Uterus (tissue), 4 donors: ENCODE data around the gene KCNMA1. TPM values are rescaled to one million over a fixed set of nuclear protein-coding genes. Genes with fewer than 3 reads are reported as not detected.

Experiments used
- DNase-seq, 2 donors: peaks; one replicate each; pipeline ENCODE4 v3.0.0-alpha.2; 2019 to 2020
- H3K27ac ChIP-seq, 2 donors: fragments of 200-600 bp; sonication (generic); 1 replicate in 1 of 2; 2 replicates in 1 of 2; pipeline ENCODE4 v1.5.1; 2016 to 2018
- H3K27me3 ChIP-seq, 2 donors: fragments of 200-600 bp; sonication (generic); one replicate each; pipeline ENCODE4 v1.5.1; 2018 to 2019; ENCODE audit warnings: control low read depth in 1 of 2
- H3K36me3 ChIP-seq, 2 donors: fragments of 200-600 bp; sonication (generic); one replicate each; pipeline ENCODE4 v1.5.1; 2019; ENCODE audit warnings: control low read depth in 1 of 2
- H3K4me1 ChIP-seq, 2 donors: fragments of 200-600 bp; sonication (generic); one replicate each; pipeline ENCODE4 v1.5.1; 2018 to 2019; ENCODE audit warnings: control low read depth in 1 of 2
- H3K4me3 ChIP-seq, 2 donors: fragments of 200-600 bp; sonication (generic); 1 replicate in 1 of 2; 2 replicates in 1 of 2; pipeline ENCODE4 v1.5.1; 2018 to 2019; ENCODE audit warnings: mild to moderate bottlenecking in 1 of 2
- H3K9me3 ChIP-seq, 2 donors: fragments of 200-600 bp; sonication (generic); one replicate each; pipeline ENCODE4 v1.5.1; 2019; ENCODE audit warnings: control low read depth in 1 of 2
- CTCF ChIP-seq, 4 experiments: fragments of 200-600 bp in 2 of 4; fragments of 450-650 bp in 2 of 4; sonication (generic) in 2 of 4; IDR thresholded peaks; one replicate each; pipeline ENCODE4 v1.5.1; 2016 to 2019; ENCODE audit warnings: antibody characterized with exemption in 4 of 4, mild to moderate bottlenecking in 2 of 4, moderate library complexity in 1 of 4
- POLR2A ChIP-seq, 2 donors: fragments of 450-650 bp; IDR thresholded peaks; one replicate each; pipeline ENCODE4 v1.6.1; 2016; ENCODE audit warnings: antibody characterized with exemption in 2 of 2, mild to moderate bottlenecking in 1 of 2, moderate library complexity in 1 of 2
- intact Hi-C: fragments of 100-400 bp; cut with DNase I; formaldehyde crosslinking; loops from one replicate; pipeline ENCODE4 v1.15.1; 2023; ENCODE audit warnings: low total_unique reads
- total RNA-seq, 4 donors: library from RNA; depleted of rRNA in 3 of 4; stranded (reverse); fragments of >200 nt in 3 of 4; gene quantifications; one replicate each; pipeline versions ENCODE4 v1.1.0 to v1.2.4, GENCODE V29; 2014 to 2023
- donor health status: DM: yes; HTN: yes; CAD: no.

The KCNMA1 gene
- total RNA-seq, 4 donors from 2014 or later, result 86.2 to 236 (median 164) TPM

- Histone ChIP-seq H3K27me3 (no peaks in the 10 kb centered on the region), H3K4me3 (no peak overlapping the region), H3K27ac (peak overlapping the region; percentile 82 to 89), H3K9me3 (no peaks in the 10 kb centered on the region), H3K36me3 (no peaks in the 10 kb centered on the region), H3K4me1 (peaks cover 7 to 10% of the 10 kb centered on the region in 2 donors)
- DNase-seq, result peak in 1 of 2 donors; percentile 11
- intact Hi-C loops, result loop anchor here (10.0 kb wide), 1 partner anchor 241 kb away; the partner anchor contains the start of gene KCNMA1
- TF ChIP-seq CTCF (IDR thresholded peaks at IDR 0.05), result no peak
- no peak for TF ChIP-seq POLR2A (IDR thresholded peaks at IDR 0.05)
These were observed 244.2 kb downstream of the KCNMA1 start for GRCh38 chr10:77393411-77393810.

- peak in 1 of 2 donors; percentile 42 for DNase-seq
- Histone ChIP-seq H3K9me3 (no peaks in the 10 kb centered on the region), H3K27me3 (no peaks in the 10 kb centered on the region), H3K36me3 (no peaks in the 10 kb centered on the region), H3K4me1 (peaks cover 7 to 12% of the 10 kb centered on the region in 2 donors), H3K4me3 (no peak overlapping the region), H3K27ac (peak overlapping the region; percentile 82 to 89)
- TF ChIP-seq CTCF (IDR thresholded peaks at IDR 0.05) (no peak), POLR2A (IDR thresholded peaks at IDR 0.05) (no peak)
- intact Hi-C loops, result loop anchor here (10.0 kb wide), 1 partner anchor 242 kb away; the partner anchor contains the start of gene KCNMA1
These were observed 244.8 kb downstream of the KCNMA1 start for GRCh38 chr10:77392851-77393250.

GRCh38 chr10:77392236-77392721, 245.3 kb downstream of the KCNMA1 start:
- intact Hi-C loops, result loop anchor here (10.0 kb wide), 1 partner anchor 243 kb away; the partner anchor contains the start of gene KCNMA1
- TF ChIP-seq CTCF (IDR thresholded peaks at IDR 0.05) (no peak), POLR2A (IDR thresholded peaks at IDR 0.05) (no peak)

GRCh38 chr10:77391605-77392235, 245.9 kb downstream of the KCNMA1 start:
- Histone ChIP-seq H3K36me3 (no peaks in the 10 kb centered on the region), H3K9me3 (no peaks in the 10 kb centered on the region), H3K27me3 (no peaks in the 10 kb centered on the region), H3K4me1 (peaks cover 7 to 15% of the 10 kb centered on the region in 2 donors), H3K4me3 (no peak overlapping the region), H3K27ac (peak overlapping the region; percentile 82 to 89)
- intact Hi-C loops, result loop anchor here (10.0 kb wide), 1 partner anchor 243 kb away; the partner anchor contains the start of gene KCNMA1
- DNase-seq, result peak; percentile 79 to 89
- TF ChIP-seq CTCF (IDR thresholded peaks at IDR 0.05) (peak; percentile 58 to 76 (median 64)), POLR2A (IDR thresholded peaks at IDR 0.05) (no peak)

More at GRCh38 chr10:77392236-77392721, 245.3 kb downstream of the KCNMA1 start:
- Histone ChIP-seq H3K4me3 (no peak overlapping the region), H3K27ac (peak overlapping the region; percentile 82 to 89), H3K36me3 (no peaks in the 10 kb centered on the region), H3K27me3 (no peaks in the 10 kb centered on the region), H3K4me1 (peaks cover 7 to 15% of the 10 kb centered on the region in 2 donors), H3K9me3 (no peaks in the 10 kb centered on the region)
- peak in 1 of 2 donors; percentile 63 for DNase-seq

GRCh38 chr10:77390481-77390891, 247.1 kb downstream of the KCNMA1 start:
- peak overlapping the region; percentile 82 to 89 for H3K27ac ChIP-seq
- intact Hi-C loops, result loop anchor here (10.0 kb wide), 1 partner anchor 244 kb away; the partner anchor contains the start of gene KCNMA1
- no peaks in the 10 kb centered on the region for H3K27me3 ChIP-seq
- H3K4me3 ChIP-seq, result no peak overlapping the region
- H3K4me1 ChIP-seq, result peaks cover 7 to 15% of the 10 kb centered on the region in 2 donors
- H3K36me3 ChIP-seq, result no peaks in the 10 kb centered on the region
- no peak for TF ChIP-seq POLR2A (IDR thresholded peaks at IDR 0.05)
- no peak for TF ChIP-seq CTCF (IDR thresholded peaks at IDR 0.05)
- DNase-seq, result no peak
- H3K9me3 ChIP-seq, result no peaks in the 10 kb centered on the region
